Smooth muscle cell (in vitro differentiated cells): Measurements from ENCODE around the gene NRROS. TPM values are rescaled to one million over a fixed set of nuclear protein-coding genes. Genes with fewer than 3 reads are reported as not detected.

ENCODE experiments used
- DNase-seq: peaks from one replicate; lab custom pipeline; 2025; ENCODE audit not compliant: unreplicated experiment; lab: John Stamatoyannopoulos, UW
- H2AFZ ChIP-seq: fragments of 200-600 bp; sonication (generic); 2 replicates; pipeline ENCODE4 v1.6.0; 2016; ENCODE audit warnings: antibody characterized with exemption, low read depth, mild to moderate bottlenecking
- H3F3A ChIP-seq: fragments of 200-600 bp; sonication (generic); 2 replicates; pipeline ENCODE4 v1.6.0; 2017; ENCODE audit warnings: antibody characterized with exemption, low read depth
- H3K27ac ChIP-seq: fragments of 200-600 bp; sonication (generic); 2 replicates; pipeline ENCODE4 v1.5.1; 2016; ENCODE audit warnings: low read depth, mild to moderate bottlenecking
- H3K27me3 ChIP-seq: fragments of 200-600 bp; sonication (generic); 2 replicates; pipeline ENCODE4 v1.6.1; 2016; ENCODE audit warnings: low read depth, mild to moderate bottlenecking
- H3K36me3 ChIP-seq: fragments of 200-600 bp; sonication (generic); 2 replicates; pipeline ENCODE4 v1.5.1; 2016; ENCODE audit warnings: low read depth
- H3K4me1 ChIP-seq: fragments of 200-600 bp; sonication (generic); 2 replicates; pipeline ENCODE4 v1.5.1; 2016; ENCODE audit warnings: low read depth
- H3K4me2 ChIP-seq: fragments of 200-600 bp; sonication (generic); 2 replicates; pipeline ENCODE4 v1.6.0; 2016; ENCODE audit warnings: mild to moderate bottlenecking
- H3K4me3 ChIP-seq: fragments of 200-600 bp; sonication (generic); 2 replicates; pipeline ENCODE4 v1.5.1; 2016; ENCODE audit warnings: mild to moderate bottlenecking
- H3K79me2 ChIP-seq: fragments of 200-600 bp; sonication (generic); 2 replicates; pipeline ENCODE4 v1.6.0; 2016; ENCODE audit warnings: low read depth, mild to moderate bottlenecking
- H3K9ac ChIP-seq: fragments of 200-600 bp; sonication (generic); 2 replicates; pipeline ENCODE4 v1.6.0; 2016; ENCODE audit warnings: low read depth
- H3K9me3 ChIP-seq: fragments of 200-600 bp; sonication (generic); replicated peaks from 2 replicates; pipeline ENCODE4 v1.5.1; 2016; ENCODE audit warnings: low read depth
- H4K20me1 ChIP-seq: fragments of 200-600 bp; sonication (generic); 2 replicates; pipeline ENCODE4 v1.6.0; 2016; ENCODE audit warnings: low read depth
- CTCF ChIP-seq: fragments of 200-600 bp; sonication (generic); IDR thresholded peaks from 2 replicates; pipeline ENCODE4 v1.5.1; 2017; ENCODE audit warnings: borderline replicate concordance, mild to moderate bottlenecking, antibody characterized with exemption; ENCODE audit not compliant: insufficient read depth, poor library complexity, severe bottlenecking
- WGBS: methylation state at CpG from one replicate; pipeline ENCODE4 v1.1.7; 2016; ENCODE audit warnings: low lambda C conversion rate; 5-methylcytosine and 5-hydroxymethylcytosine counted together
- polyA plus RNA-seq: library from polyadenylated mRNA; unstranded; fragments of >200 nt; fragmentation: Nextera tagmentation; extraction: Ambion mirVana; gene quantifications from 2 replicates; pipeline ENCODE4 v1.2.1, GENCODE V29; 2016
- total RNA-seq: library from RNA; depleted of rRNA; stranded (reverse); fragments of >200 nt; gene quantifications from 2 replicates; pipeline ENCODE4 v1.2.3, GENCODE V29; 2014

Gene NRROS
- total and polyA plus RNA-seq, 2 experiments from 2014 or later, result 0.45 TPM; not detected in 1

- H3K9me3 ChIP-seq, result no peaks in the 10 kb centered on the region
- H3K4me3 ChIP-seq, result no peak overlapping the region
- DNase-seq, result no peak
- no peak for TF ChIP-seq CTCF
- H3K27me3 ChIP-seq, result no peaks in the 10 kb centered on the region
- no peaks in the 10 kb centered on the region for H3K79me2 ChIP-seq
- no peaks in the 10 kb centered on the region for H3K36me3 ChIP-seq
- H3K27ac ChIP-seq, result no peak overlapping the region
- H3K9ac ChIP-seq, result no peak overlapping the region
- no peak overlapping the region for H3K4me2 ChIP-seq
- 86% methylated on average over 13 of the region's 13 CpGs for WGBS
- H2AFZ ChIP-seq, result no peak overlapping the region
- no peaks in the 10 kb centered on the region for H3K4me1 ChIP-seq
- no peaks in the 10 kb centered on the region for H3F3A ChIP-seq
- no peaks in the 10 kb centered on the region for H4K20me1 ChIP-seq
These were observed 34.9 kb upstream of the NRROS start for GRCh38 chr3:196604548-196604947.

DNA sequence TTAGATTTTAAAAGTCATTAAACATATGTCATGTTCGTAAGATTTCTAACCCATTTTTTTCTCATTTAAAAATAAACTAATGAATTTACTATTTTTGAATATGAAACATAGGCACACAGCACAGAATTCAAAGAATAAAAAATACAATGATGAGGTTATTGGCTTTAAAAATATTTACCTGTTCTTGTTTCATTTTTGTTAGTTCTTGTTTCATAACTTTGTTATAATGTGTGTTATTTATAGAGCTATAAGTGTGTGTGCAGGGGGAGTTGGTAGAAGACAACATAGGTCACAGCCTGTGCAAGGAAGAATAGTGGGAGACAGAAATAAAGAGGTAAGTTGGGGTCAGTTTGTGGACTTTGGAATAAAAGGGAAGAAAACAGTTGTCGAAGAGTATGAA is 30.8 kb upstream of the NRROS start:
- Histone ChIP-seq H3K4me3 (no peak overlapping the region), H3F3A (no peaks in the 10 kb centered on the region), H3K9me3 (no peaks in the 10 kb centered on the region), H3K27me3 (no peaks in the 10 kb centered on the region), H3K36me3 (no peaks in the 10 kb centered on the region), H3K4me2 (no peak overlapping the region), H3K9ac (no peak overlapping the region), H3K79me2 (no peaks in the 10 kb centered on the region), H3K4me1 (no peaks in the 10 kb centered on the region), H2AFZ (no peak overlapping the region), H4K20me1 (no peaks in the 10 kb centered on the region), H3K27ac (no peak overlapping the region)
- DNase-seq, result no peak
- no peak for TF ChIP-seq CTCF
- 95% methylated on average over 2 of the region's 2 CpGs for whole genome bisulfite sequencing

GRCh38 chr3:196609343-196609775 is 30.1 kb upstream of the NRROS start:
- H3K4me3 ChIP-seq, result no peak overlapping the region
- H3K4me1 ChIP-seq, result no peaks in the 10 kb centered on the region
- no peak overlapping the region for H3K27ac ChIP-seq
- peak; percentile 60 for DNase-seq
- H3K36me3 ChIP-seq, result no peaks in the 10 kb centered on the region
- H2AFZ ChIP-seq, result no peak overlapping the region
- H3K79me2 ChIP-seq, result no peaks in the 10 kb centered on the region
- H3K9ac ChIP-seq, result no peak overlapping the region
- no peaks in the 10 kb centered on the region for H4K20me1 ChIP-seq
- 37% methylated on average over 5 of the region's 5 CpGs for WGBS
- H3K27me3 ChIP-seq, result no peaks in the 10 kb centered on the region
- no peak overlapping the region for H3K4me2 ChIP-seq
- H3F3A ChIP-seq, result no peaks in the 10 kb centered on the region
- TF ChIP-seq CTCF, result peak; percentile 93
- no peaks in the 10 kb centered on the region for H3K9me3 ChIP-seq

- no peaks in the 10 kb centered on the region for H3K9me3 ChIP-seq
- H4K20me1 ChIP-seq, result no peaks in the 10 kb centered on the region
- no peak for TF ChIP-seq CTCF
- H3K4me3 ChIP-seq, result no peak overlapping the region
- DNase-seq, result no peak
- no peaks in the 10 kb centered on the region for H3K79me2 ChIP-seq
- H2AFZ ChIP-seq, result no peak overlapping the region
- H3K27me3 ChIP-seq, result no peaks in the 10 kb centered on the region
- H3K27ac ChIP-seq, result no peak overlapping the region
- H3K4me1 ChIP-seq, result no peaks in the 10 kb centered on the region
- no peak overlapping the region for H3K4me2 ChIP-seq
- no peaks in the 10 kb centered on the region for H3K36me3 ChIP-seq
- 94% methylated on average over 6 of the region's 6 CpGs for WGBS
- no peak overlapping the region for H3K9ac ChIP-seq
- H3F3A ChIP-seq, result no peaks in the 10 kb centered on the region
These were observed 29.5 kb upstream of the NRROS start for GRCh38 chr3:196609805-196610515.
